ACC112 (cell line): ENCODE data around the gene MX1.
"Not testable (repeated sequence)": the region's sequence is repeated elsewhere in the genome, so short reads cannot be mapped to it uniquely, and the experiment has no call there.

ENCODE experiments used
- H2AFZ ChIP-seq: fragments of 200-600 bp; sonication (generic); one replicate; pipeline ENCODE4 v1.6.0; 2017; ENCODE audit warnings: antibody characterized with exemption, low read length; ENCODE audit not compliant: unreplicated experiment
- H3K27ac ChIP-seq: fragments of 200-600 bp; sonication (generic); 2 replicates; pipeline ENCODE4 v1.5.1; 2014; ENCODE audit warnings: low read depth, mild to moderate bottlenecking, antibody characterized with exemption, low read length, moderate library complexity
- H3K27me3 ChIP-seq: fragments of 200-600 bp; sonication (generic); 2 replicates; pipeline ENCODE4 v1.6.1; 2014; ENCODE audit warnings: mild to moderate bottlenecking, antibody characterized with exemption, low read length, moderate library complexity, mixed read lengths; ENCODE audit not compliant: insufficient read depth
- H3K36me3 ChIP-seq: fragments of 200-600 bp; sonication (generic); 2 replicates; pipeline ENCODE4 v1.6.1; 2016; ENCODE audit warnings: mild to moderate bottlenecking, antibody characterized with exemption, low read length, moderate library complexity, mixed read lengths; ENCODE audit not compliant: insufficient read depth
- H3K4me1 ChIP-seq: fragments of 200-600 bp; sonication (generic); one replicate; pipeline ENCODE4 v1.6.1; 2016; ENCODE audit warnings: low read length, mixed read lengths; ENCODE audit not compliant: insufficient read depth, unreplicated experiment, control insufficient read depth
- H3K4me3 ChIP-seq: fragments of 200-600 bp; sonication (generic); 2 replicates; pipeline ENCODE4 v1.5.1; 2014; ENCODE audit warnings: mild to moderate bottlenecking, low read depth, low read length
- H3K79me2 ChIP-seq: fragments of 200-600 bp; sonication (generic); one replicate; pipeline ENCODE4 v1.6.0; 2016; ENCODE audit warnings: low read length; ENCODE audit not compliant: control insufficient read depth, unreplicated experiment, insufficient read depth

MX1 gene

DNA sequence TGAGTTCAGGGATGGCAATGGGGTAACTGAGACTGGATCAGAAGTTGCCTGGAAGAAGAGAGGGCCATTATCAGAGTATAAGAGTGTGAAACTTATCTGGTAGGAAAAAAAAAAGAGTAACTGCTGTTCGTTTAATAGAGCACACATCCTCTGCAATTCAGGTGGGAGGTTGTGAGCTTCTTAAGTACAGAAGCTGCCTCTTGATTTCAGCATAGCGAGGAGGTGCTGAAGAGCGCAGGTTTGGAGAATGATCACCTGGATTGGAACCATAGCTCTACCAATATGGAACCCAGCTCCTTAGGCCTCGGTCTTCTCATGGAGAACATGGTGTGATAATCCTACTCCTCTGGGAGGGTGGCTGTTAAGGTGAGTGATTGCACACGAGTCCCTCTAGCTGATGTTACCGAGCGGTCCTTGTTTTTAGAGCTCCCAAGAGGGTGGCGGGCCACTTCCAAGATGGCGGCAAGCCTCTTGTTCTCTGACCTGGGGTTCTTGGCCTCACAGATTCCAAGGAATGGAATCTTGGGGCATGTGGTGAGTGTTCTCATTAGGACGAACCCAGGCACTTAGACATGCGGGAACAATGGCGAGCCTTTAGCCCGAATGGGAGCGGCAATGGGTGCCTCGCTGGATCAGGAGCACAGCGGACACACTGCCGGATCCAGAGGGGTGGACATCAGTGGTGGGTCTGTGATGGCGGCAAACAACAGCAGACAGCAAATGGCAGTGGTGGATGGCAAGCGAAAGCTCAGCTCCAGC, 3.3 kb upstream of the MX1 start:
- Histone ChIP-seq H3K27ac (no peak overlapping the region), H3K4me1 (peaks cover 24% of the 10 kb centered on the region), H3K36me3 (peaks cover 8% of the 10 kb centered on the region; the same call in 1 of the 2 replicates), H3K79me2 (peaks cover 29% of the 10 kb centered on the region), H3K27me3 (no peaks in the 10 kb centered on the region), H2AFZ (no peak overlapping the region), H3K4me3 (no peak overlapping the region)

- not testable (repeated sequence) for H2AFZ ChIP-seq, H3K27ac ChIP-seq, H3K27me3 ChIP-seq, H3K4me3 ChIP-seq
- peaks cover 30% of the 10 kb centered on the region for H3K4me1 ChIP-seq
- H3K36me3 ChIP-seq, result peaks cover 14% of the 10 kb centered on the region
- peaks cover 34% of the 10 kb centered on the region for H3K79me2 ChIP-seq
Measured at GRCh38 chr21:41423305-41423636, 2.8 kb upstream of the MX1 start.

GRCh38 chr21:41425588-41425953, 468 bp upstream of the MX1 start:
- Histone ChIP-seq H3K79me2 (peaks cover 54% of the 10 kb centered on the region), H3K4me1 (peaks cover 43% of the 10 kb centered on the region), H3K4me3 (peak overlapping the region; percentile 81), H3K27me3 (no peaks in the 10 kb centered on the region), H2AFZ (peak overlapping the region; percentile 89), H3K27ac (peak overlapping the region; percentile 82), H3K36me3 (peaks cover 34% of the 10 kb centered on the region)

DNA sequence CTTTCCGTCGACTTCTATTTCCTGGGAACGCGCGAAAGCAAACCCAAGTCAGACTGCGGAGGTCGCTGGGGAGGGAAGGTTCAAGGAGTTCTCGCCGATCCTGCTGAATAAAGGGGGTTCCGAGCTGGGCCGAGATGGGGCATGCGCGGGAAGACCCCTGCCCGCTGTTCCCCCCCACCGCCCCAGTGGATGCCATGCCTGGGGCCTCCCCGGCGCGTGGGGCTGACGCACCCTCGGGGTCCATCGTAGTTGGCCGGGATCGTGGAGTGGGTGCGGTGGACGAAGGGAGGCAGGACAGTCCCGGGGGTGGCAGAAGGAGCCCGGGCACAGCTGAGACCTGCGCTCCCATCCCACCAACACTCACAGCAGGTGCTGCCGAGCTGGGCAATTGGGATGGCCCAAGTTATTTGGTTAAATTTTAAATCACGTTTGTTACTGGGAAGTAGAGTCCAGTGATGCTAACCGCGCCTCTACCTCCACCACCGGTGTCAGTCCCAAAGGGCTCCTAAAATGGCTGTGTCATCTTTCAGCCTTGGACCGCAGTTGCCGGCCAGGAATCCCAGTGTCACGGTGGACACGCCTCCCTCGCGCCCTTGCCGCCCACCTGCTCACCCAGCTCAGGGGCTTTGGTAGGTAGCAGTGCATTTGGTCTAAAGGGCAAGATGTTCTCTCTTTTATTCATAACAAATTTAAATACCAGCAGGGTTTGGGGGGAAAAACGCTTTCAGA, 801 bp downstream of the MX1 start:
- peaks cover 43% of the 10 kb centered on the region for H3K4me1 ChIP-seq
- H3K79me2 ChIP-seq, result peaks cover 64% of the 10 kb centered on the region
- no peaks in the 10 kb centered on the region for H3K27me3 ChIP-seq
- peaks cover 44% of the 10 kb centered on the region for H3K36me3 ChIP-seq
- H3K27ac ChIP-seq, result peak overlapping the region; percentile 82
- peak overlapping the region; percentile 81 for H3K4me3 ChIP-seq
- H2AFZ ChIP-seq, result no peak overlapping the region

GRCh38 chr21:41427556-41427955, 1.5 kb downstream of the MX1 start:
- H3K27ac ChIP-seq, result no peak overlapping the region
- no peaks in the 10 kb centered on the region for H3K27me3 ChIP-seq
- peak overlapping the region; percentile 81 for H3K4me3 ChIP-seq
- H3K79me2 ChIP-seq, result peaks cover 72% of the 10 kb centered on the region
- peaks cover 49% of the 10 kb centered on the region for H3K4me1 ChIP-seq
- H2AFZ ChIP-seq, result no peak overlapping the region
- peaks cover 51% of the 10 kb centered on the region for H3K36me3 ChIP-seq

GRCh38 chr21:41428311-41428710, 2.3 kb downstream of the MX1 start:
- Histone ChIP-seq H3K4me1 (peaks cover 57% of the 10 kb centered on the region), H3K4me3 (peak overlapping the region; percentile 81), H3K79me2 (peaks cover 79% of the 10 kb centered on the region), H3K27ac (no peak overlapping the region), H2AFZ (no peak overlapping the region), H3K27me3 (no peaks in the 10 kb centered on the region), H3K36me3 (peaks cover 58% of the 10 kb centered on the region)

DNA sequence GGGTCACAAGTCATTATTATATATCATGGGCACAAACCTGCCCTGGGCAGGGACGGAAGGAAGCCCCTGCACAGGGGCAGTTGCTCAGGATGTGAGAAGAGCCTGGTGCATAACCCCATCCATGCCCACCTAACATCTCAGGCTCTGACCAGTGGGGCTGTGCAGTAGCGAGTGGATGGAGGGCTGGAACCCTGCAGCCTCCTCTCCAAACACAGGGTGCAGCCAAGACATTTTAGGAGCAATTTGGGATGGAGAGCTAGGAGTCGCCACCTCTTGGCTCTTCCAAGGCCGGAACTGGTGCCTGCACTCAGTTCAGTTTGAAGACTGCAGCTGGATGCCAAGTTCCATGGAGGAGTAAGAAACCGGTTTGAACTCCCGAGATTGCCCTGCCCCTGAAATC, 2.8 kb downstream of the MX1 start:
- Histone ChIP-seq H2AFZ (no peak overlapping the region), H3K27me3 (no peaks in the 10 kb centered on the region), H3K4me1 (peaks cover 59% of the 10 kb centered on the region), H3K79me2 (peaks cover 84% of the 10 kb centered on the region), H3K36me3 (peaks cover 64% of the 10 kb centered on the region), H3K4me3 (peak overlapping the region; percentile 81), H3K27ac (no peak overlapping the region)

DNA sequence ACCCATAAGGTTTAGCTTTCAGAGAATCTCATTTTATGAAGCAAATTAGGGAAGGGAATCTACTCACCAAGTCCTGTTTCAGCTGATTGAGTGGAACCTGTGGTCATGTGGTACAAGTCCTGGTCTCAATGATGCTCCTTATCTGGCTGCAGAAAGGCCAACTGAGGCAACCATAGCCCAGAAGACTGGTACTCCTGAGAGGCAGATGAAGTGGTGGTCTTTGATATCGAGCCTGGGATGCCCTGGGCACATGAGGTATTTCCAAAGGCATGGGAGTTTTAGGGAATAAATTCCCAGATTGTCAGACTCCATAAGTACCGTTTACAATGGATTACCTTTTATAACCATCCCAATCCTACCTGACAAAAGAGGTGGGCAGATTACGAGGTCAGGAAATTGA, 3.3 kb downstream of the MX1 start:
- peaks cover 68% of the 10 kb centered on the region for H3K36me3 ChIP-seq
- no peaks in the 10 kb centered on the region for H3K27me3 ChIP-seq
- H2AFZ ChIP-seq, result no peak overlapping the region
- peaks cover 59% of the 10 kb centered on the region for H3K4me1 ChIP-seq
- no peak overlapping the region for H3K27ac ChIP-seq
- H3K4me3 ChIP-seq, result peak overlapping the region; percentile 81
- peaks cover 88% of the 10 kb centered on the region for H3K79me2 ChIP-seq

- no peak overlapping the region for H3K27ac ChIP-seq
- peaks cover 85% of the 10 kb centered on the region for H3K79me2 ChIP-seq
- peaks cover 52% of the 10 kb centered on the region for H3K4me1 ChIP-seq
- H3K27me3 ChIP-seq, result no peaks in the 10 kb centered on the region
- no peak overlapping the region for H2AFZ ChIP-seq
- peaks cover 75% of the 10 kb centered on the region for H3K36me3 ChIP-seq
- peak overlapping the region; percentile 81 for H3K4me3 ChIP-seq
Measured at GRCh38 chr21:41429925-41430491, 4.0 kb downstream of the MX1 start.

DNA sequence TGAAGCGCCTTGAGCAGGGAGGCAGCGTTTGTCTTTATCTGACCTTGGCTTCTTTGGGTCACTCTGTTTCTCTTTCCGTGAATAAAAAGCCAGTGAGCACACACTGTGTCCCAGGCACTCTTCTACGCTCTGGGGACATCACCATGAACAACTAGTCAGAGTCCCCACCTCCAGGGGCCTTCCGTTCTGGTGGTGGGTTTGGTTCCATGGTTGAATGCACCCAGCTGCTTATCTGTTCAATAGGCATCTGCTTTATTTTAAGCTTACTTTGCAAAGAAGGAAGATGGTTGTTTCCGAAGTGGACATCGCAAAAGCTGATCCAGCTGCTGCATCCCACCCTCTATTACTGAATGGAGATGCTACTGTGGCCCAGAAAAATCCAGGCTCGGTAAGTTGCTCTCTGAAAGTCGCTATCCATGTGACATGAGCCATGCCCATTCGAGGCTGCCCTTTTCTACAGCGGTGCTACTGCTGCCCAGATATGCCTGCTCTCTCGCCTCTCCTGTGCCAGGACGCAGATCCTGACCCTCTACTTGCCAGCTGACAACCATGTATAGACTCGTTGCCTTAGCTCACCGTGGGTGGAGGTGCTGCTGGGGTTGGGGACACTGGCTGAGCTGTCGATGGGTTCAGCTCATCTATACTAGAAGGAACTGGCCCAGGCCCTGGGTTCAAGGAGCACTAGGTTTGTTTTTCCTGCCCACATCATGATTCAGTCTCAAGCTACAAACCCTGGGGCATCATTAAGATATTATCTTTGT, 5.9 kb downstream of the MX1 start:
- no peak overlapping the region for H3K4me3 ChIP-seq
- H3K27ac ChIP-seq, result no peak overlapping the region
- H3K36me3 ChIP-seq, result peaks cover 93% of the 10 kb centered on the region
- H3K79me2 ChIP-seq, result peaks cover 85% of the 10 kb centered on the region
- peaks cover 47% of the 10 kb centered on the region for H3K4me1 ChIP-seq
- H3K27me3 ChIP-seq, result no peaks in the 10 kb centered on the region
- no peak overlapping the region for H2AFZ ChIP-seq
